Measurements from ENCODE around the gene ADAMTS12. TPM values are rescaled to one million over a fixed set of nuclear protein-coding genes. Genes with fewer than 3 reads are reported as not detected.

ADAMTS12 gene
- polyA plus RNA-seq, 1 donor from 2014 or later, result 0.07 TPM

DNA sequence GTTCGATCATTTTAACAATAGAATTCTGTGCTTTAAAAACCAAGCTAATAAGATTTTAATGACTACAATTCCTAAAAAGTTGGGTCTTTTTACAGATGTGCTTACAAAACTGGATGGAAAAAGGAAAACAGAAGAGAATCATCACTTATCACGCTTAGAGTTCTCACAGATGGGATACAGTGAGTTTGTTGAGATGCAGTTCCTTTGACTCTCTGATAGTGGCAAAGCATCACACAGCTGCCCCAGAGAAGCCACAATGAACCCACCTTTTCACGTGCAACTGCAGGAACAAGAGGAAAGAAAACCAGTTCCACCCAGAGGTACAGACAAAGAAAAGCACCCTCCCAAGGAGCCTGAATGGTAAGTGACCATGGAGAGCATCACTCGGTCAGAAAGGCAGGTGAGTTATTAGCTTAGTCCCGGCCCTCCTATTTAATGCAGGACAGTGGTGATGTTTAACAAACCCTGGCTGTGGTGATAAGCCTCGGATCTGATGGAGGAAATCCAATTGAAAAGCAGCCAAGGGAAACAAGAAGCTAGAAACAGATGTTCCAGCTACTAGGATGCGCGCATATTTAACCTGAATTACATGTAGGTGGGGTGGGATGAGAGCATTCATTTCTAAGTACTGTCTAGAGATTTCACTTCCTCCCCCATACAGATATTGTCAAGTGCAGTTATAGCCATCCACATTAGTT is 283.3 kb downstream of the ADAMTS12 start:
- Histone ChIP-seq H3K4me2 (ENCODE audit: low read length) (no peak overlapping the region), H2AFZ (ENCODE audit: low read depth, low read length) (no peak overlapping the region), H3K9me3 (ENCODE audit: low read length) (no peaks in the 10 kb centered on the region), H4K20me1 (ENCODE audit: insufficient read depth) (no peaks in the 10 kb centered on the region), H3F3A (ENCODE audit: insufficient read depth, low read length, poor library complexity, severe bottlenecking) (no peaks in the 10 kb centered on the region), H3K79me2 (replicated peaks; ENCODE audit: insufficient read depth, low read length) (no peaks in the 10 kb centered on the region), H3K9me2 (ENCODE audit: insufficient read depth, low read length) (no peaks in the 10 kb centered on the region), H3K27ac (ENCODE audit: low read length) (no peak overlapping the region), H3K36me3 (ENCODE audit: insufficient read depth, low read length) (no peaks in the 10 kb centered on the region), H3K27me3 (ENCODE audit: insufficient read depth, low read depth, low read length) (no peaks in the 10 kb centered on the region), H3K4me3 (ENCODE audit: low read length) (no peak overlapping the region), H3K9ac (ENCODE audit: low read length) (no peak overlapping the region)
- no peak for TF ChIP-seq EP300 (conservative IDR thresholded peaks at IDR 0.05; ENCODE audit: poor library complexity, severe bottlenecking)
- no peak for TF ChIP-seq MXI1 (conservative IDR thresholded peaks at IDR 0.05; ENCODE audit: poor library complexity, severe bottlenecking)
- TF ChIP-seq SMC3 (conservative IDR thresholded peaks at IDR 0.05; ENCODE audit: poor library complexity), result no peak
- no peak for TF ChIP-seq RAD21 (conservative IDR thresholded peaks at IDR 0.05)
- TF ChIP-seq EZH2 (IDR thresholded peaks at IDR 0.05; ENCODE audit: borderline replicate concordance, insufficient read depth, low read length, poor library complexity, severe bottlenecking), result no peak
- TF ChIP-seq TAF1 (IDR thresholded peaks at IDR 0.05; ENCODE audit: low read depth), result no peak
- TF ChIP-seq POLR2AphosphoS5 (IDR thresholded peaks at IDR 0.05), result no peak
- TF ChIP-seq, protein P1, sequence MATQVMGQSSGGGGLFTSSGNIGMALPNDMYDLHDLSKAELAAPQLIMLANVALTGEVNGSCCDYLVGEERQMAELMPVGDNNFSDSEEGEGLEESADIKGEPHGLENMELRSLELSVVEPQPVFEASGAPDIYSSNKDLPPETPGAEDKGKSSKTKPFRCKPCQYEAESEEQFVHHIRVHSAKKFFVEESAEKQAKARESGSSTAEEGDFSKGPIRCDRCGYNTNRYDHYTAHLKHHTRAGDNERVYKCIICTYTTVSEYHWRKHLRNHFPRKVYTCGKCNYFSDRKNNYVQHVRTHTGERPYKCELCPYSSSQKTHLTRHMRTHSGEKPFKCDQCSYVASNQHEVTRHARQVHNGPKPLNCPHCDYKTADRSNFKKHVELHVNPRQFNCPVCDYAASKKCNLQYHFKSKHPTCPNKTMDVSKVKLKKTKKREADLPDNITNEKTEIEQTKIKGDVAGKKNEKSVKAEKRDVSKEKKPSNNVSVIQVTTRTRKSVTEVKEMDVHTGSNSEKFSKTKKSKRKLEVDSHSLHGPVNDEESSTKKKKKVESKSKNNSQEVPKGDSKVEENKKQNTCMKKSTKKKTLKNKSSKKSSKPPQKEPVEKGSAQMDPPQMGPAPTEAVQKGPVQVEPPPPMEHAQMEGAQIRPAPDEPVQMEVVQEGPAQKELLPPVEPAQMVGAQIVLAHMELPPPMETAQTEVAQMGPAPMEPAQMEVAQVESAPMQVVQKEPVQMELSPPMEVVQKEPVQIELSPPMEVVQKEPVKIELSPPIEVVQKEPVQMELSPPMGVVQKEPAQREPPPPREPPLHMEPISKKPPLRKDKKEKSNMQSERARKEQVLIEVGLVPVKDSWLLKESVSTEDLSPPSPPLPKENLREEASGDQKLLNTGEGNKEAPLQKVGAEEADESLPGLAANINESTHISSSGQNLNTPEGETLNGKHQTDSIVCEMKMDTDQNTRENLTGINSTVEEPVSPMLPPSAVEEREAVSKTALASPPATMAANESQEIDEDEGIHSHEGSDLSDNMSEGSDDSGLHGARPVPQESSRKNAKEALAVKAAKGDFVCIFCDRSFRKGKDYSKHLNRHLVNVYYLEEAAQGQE (IDR thresholded peaks at IDR 0.05; ENCODE audit: borderline replicate concordance), result no peak
- TF ChIP-seq, protein P2, sequence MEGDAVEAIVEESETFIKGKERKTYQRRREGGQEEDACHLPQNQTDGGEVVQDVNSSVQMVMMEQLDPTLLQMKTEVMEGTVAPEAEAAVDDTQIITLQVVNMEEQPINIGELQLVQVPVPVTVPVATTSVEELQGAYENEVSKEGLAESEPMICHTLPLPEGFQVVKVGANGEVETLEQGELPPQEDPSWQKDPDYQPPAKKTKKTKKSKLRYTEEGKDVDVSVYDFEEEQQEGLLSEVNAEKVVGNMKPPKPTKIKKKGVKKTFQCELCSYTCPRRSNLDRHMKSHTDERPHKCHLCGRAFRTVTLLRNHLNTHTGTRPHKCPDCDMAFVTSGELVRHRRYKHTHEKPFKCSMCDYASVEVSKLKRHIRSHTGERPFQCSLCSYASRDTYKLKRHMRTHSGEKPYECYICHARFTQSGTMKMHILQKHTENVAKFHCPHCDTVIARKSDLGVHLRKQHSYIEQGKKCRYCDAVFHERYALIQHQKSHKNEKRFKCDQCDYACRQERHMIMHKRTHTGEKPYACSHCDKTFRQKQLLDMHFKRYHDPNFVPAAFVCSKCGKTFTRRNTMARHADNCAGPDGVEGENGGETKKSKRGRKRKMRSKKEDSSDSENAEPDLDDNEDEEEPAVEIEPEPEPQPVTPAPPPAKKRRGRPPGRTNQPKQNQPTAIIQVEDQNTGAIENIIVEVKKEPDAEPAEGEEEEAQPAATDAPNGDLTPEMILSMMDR (IDR thresholded peaks at IDR 0.05; ENCODE audit: poor library complexity, severe bottlenecking), result no peak

DNA sequence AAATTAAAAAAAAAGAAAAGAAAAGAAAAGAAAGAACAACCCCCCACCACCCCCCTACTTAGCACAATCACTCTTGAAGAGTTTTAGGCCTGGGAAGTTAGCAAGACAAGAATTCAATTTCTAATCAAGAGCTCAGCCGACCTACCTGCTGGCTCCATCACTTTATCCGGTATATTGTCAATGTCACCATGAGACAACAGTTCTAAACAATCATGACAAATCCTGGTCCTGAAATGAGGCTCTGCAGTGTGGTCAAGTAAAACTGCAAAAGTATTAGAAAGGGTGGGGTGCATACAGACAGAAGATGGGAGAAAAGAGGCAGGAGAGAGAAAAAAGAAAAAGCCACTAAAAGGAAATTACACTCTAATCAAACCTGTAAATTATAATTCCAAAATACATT is 287.3 kb downstream of the ADAMTS12 start:
- Histone ChIP-seq H3K9ac (ENCODE audit: low read length) (no peak overlapping the region), H3K79me2 (replicated peaks; ENCODE audit: insufficient read depth, low read length) (no peaks in the 10 kb centered on the region), H3F3A (ENCODE audit: insufficient read depth, low read length, poor library complexity, severe bottlenecking) (no peaks in the 10 kb centered on the region)

More for the DNA sequence above, 287.3 kb downstream of the ADAMTS12 start:
- no peak overlapping the region for H3K4me3 ChIP-seq (ENCODE audit: low read length)
- no peaks in the 10 kb centered on the region for H3K27me3 ChIP-seq (ENCODE audit: insufficient read depth, low read depth, low read length)
- no peaks in the 10 kb centered on the region for H3K36me3 ChIP-seq (ENCODE audit: insufficient read depth, low read length)
- no peak overlapping the region for H2AFZ ChIP-seq (ENCODE audit: low read depth, low read length)
- TF ChIP-seq, protein P1 (IDR thresholded peaks at IDR 0.05; ENCODE audit: borderline replicate concordance), result no peak
- TF ChIP-seq POLR2AphosphoS5 (IDR thresholded peaks at IDR 0.05) (no peak), EZH2 (IDR thresholded peaks at IDR 0.05; ENCODE audit: borderline replicate concordance, insufficient read depth, low read length, poor library complexity, severe bottlenecking) (no peak), RAD21 (conservative IDR thresholded peaks at IDR 0.05) (no peak)
- TF ChIP-seq, protein P2 (IDR thresholded peaks at IDR 0.05; ENCODE audit: poor library complexity, severe bottlenecking), result no peak
- no peak overlapping the region for H3K27ac ChIP-seq (ENCODE audit: low read length)
- no peaks in the 10 kb centered on the region for H3K9me3 ChIP-seq (ENCODE audit: low read length)
- no peaks in the 10 kb centered on the region for H4K20me1 ChIP-seq (ENCODE audit: insufficient read depth)
- H3K4me2 ChIP-seq (ENCODE audit: low read length), result no peak overlapping the region
- no peaks in the 10 kb centered on the region for H3K9me2 ChIP-seq (ENCODE audit: insufficient read depth, low read length)

All from neural cell (in vitro differentiated cells).